HepG2 (cell line): Measurements from ENCODE around the gene RNH1. TPM values are rescaled to one million over a fixed set of nuclear protein-coding genes. Genes with fewer than 3 reads are reported as not detected.

Experiments used
- AGO2 ChIP-seq: fragments of 200-400 bp; formaldehyde crosslinking; optimal IDR thresholded peaks from 2 replicates; pipeline ENCODE3; 2017; ENCODE audit warnings: mild to moderate bottlenecking, low read depth, low read length, moderate library complexity
- ARNT2 ChIP-seq: sonication (generic); formaldehyde crosslinking; IDR thresholded peaks from 2 replicates; pipeline ENCODE4 v1.8.0; 2022; ENCODE audit warnings: mild to moderate bottlenecking, low read depth, missing genetic modification reagents, moderate library complexity
- CBX1 ChIP-seq: IDR thresholded peaks from one replicate; pipeline ENCODE4 v1.6.1; 2016; ENCODE audit warnings: antibody characterized with exemption, low read depth
- CEBPB ChIP-seq: IDR thresholded peaks from 2 replicates; pipeline ENCODE4 v1.6.1; 2011; ENCODE audit warnings: low read depth, low read length, improper control_type of control experiment, borderline replicate concordance
- CREM ChIP-seq, 2 experiments: sonication (generic) in 1 of 2; formaldehyde crosslinking in 1 of 2; IDR thresholded peaks; 2 replicates each; pipeline versions ENCODE4 v1.4.0 to v1.6.1; 2016 to 2020; ENCODE audit warnings: antibody characterized with exemption in 1 of 2, mild to moderate bottlenecking in 1 of 2, missing genetic modification reagents in 1 of 2
- FOXA3 ChIP-seq: IDR thresholded peaks from 2 replicates; pipeline ENCODE4 v1.6.1; 2016; ENCODE audit warnings: missing genetic modification reagents, missing compliant biosample characterization
- HDAC2 ChIP-seq: sonication (generic); formaldehyde crosslinking; IDR thresholded peaks from 2 replicates; pipeline ENCODE4 v1.4.0; 2020; ENCODE audit warnings: missing genetic modification reagents
- KLF12 ChIP-seq: sonication (generic); formaldehyde crosslinking; IDR thresholded peaks from 2 replicates; pipeline ENCODE4 v1.4.0; 2020; ENCODE audit warnings: missing genetic modification reagents, borderline replicate concordance
- KLF15 ChIP-seq: sonication (generic); formaldehyde crosslinking; IDR thresholded peaks from 2 replicates; pipeline ENCODE4 v1.8.1; 2023; ENCODE audit warnings: borderline replicate concordance, mild to moderate bottlenecking, inconsistent platforms, missing genetic modification reagents, mixed read lengths
- MED8 ChIP-seq: sonication (generic); formaldehyde crosslinking; IDR thresholded peaks from 2 replicates; pipeline ENCODE4 v1.8.1; 2023; ENCODE audit warnings: mild to moderate bottlenecking, missing genetic modification reagents; ENCODE audit not compliant: insufficient replicate concordance
- NFATC3 ChIP-seq: sonication (generic); formaldehyde crosslinking; IDR thresholded peaks from 2 replicates; pipeline ENCODE4 v1.5.1; 2020; ENCODE audit warnings: mild to moderate bottlenecking, missing genetic modification reagents
- NFE2L1 ChIP-seq: sonication (generic); formaldehyde crosslinking; IDR thresholded peaks from 2 replicates; pipeline ENCODE4 v1.4.0; 2020; ENCODE audit warnings: missing genetic modification reagents, mild to moderate bottlenecking, borderline replicate concordance
- TBL1XR1 ChIP-seq: fragments of 150-350 bp; IDR thresholded peaks from 2 replicates; pipeline ENCODE4 v1.6.1; 2014; ENCODE audit warnings: borderline replicate concordance, low read length; ENCODE audit not compliant: partially characterized antibody
- TBX3 ChIP-seq: fragments of 450-650 bp; IDR thresholded peaks from 2 replicates; pipeline ENCODE4 v1.6.1; 2017; ENCODE audit warnings: antibody characterized with exemption, mild to moderate bottlenecking, inconsistent platforms, borderline replicate concordance
- WIZ ChIP-seq: sonication (generic); formaldehyde crosslinking; IDR thresholded peaks from 2 replicates; pipeline ENCODE4 v1.5.1; 2020; ENCODE audit warnings: mild to moderate bottlenecking, missing genetic modification reagents
- ZNF180 ChIP-seq: sonication (generic); formaldehyde crosslinking; IDR thresholded peaks from 2 replicates; pipeline ENCODE4 v1.4.0; 2020; ENCODE audit warnings: low read depth, missing genetic modification reagents, borderline replicate concordance
- ZNF34 ChIP-seq: sonication (generic); formaldehyde crosslinking; IDR thresholded peaks from 2 replicates; pipeline ENCODE4 v1.4.0; 2020; ENCODE audit warnings: mild to moderate bottlenecking, missing genetic modification reagents, borderline replicate concordance
- ZNF75D ChIP-seq: sonication (generic); formaldehyde crosslinking; IDR thresholded peaks from 2 replicates; pipeline ENCODE4 v1.8.1; 2023; ENCODE audit warnings: missing genetic modification reagents, mild to moderate bottlenecking, borderline replicate concordance
- ZNF768 ChIP-seq: sonication (generic); formaldehyde crosslinking; IDR thresholded peaks from 2 replicates; pipeline ENCODE4 v1.4.0; 2020; ENCODE audit warnings: missing genetic modification reagents
- ZNF780A ChIP-seq: sonication (generic); formaldehyde crosslinking; IDR thresholded peaks from 2 replicates; pipeline ENCODE4 v1.8.0; 2022; ENCODE audit warnings: mild to moderate bottlenecking, missing genetic modification reagents, moderate library complexity
- polyA plus RNA-seq, 8 experiments: library from polyadenylated mRNA; depleted of rRNA in 3 of 8; stranded (reverse) in 7 of 8; unstranded in 1 of 8; fragments of >200 nt; fragmentation: Illumina TruSeq in 4 of 8; extraction: Trizol in 4 of 8; gene quantifications; 2 replicates each; pipeline versions ENCODE4 v1.2.1 to v1.2.3, GENCODE V29; 2011 to 2016; ENCODE audit warnings: low read depth in 4 of 8, missing spikeins in 1 of 8, mixed read lengths in 1 of 8; ENCODE audit not compliant: insufficient read depth in 1 of 8
- total RNA-seq, 5 experiments: library from RNA; depleted of rRNA; stranded (reverse); fragments of >200 nt; fragmentation: Illumina TruSeq; extraction: Trizol; gene quantifications; 2 replicates each; pipeline ENCODE4 v1.2.3, GENCODE V29; 2016; ENCODE audit warnings: low read depth in 1 of 5
- TF ChIP-seq, protein P1 (sequence below): sonication (generic); formaldehyde crosslinking; conservative IDR thresholded peaks from 2 replicates; pipeline ENCODE4 v1.8.0; 2022; ENCODE audit warnings: mild to moderate bottlenecking, moderate library complexity, missing genetic modification reagents
- TF ChIP-seq, protein P2 (sequence below): fragments of 450-650 bp; IDR thresholded peaks from 2 replicates; pipeline ENCODE4 v1.6.1; 2016
- TF ChIP-seq, protein P3 (sequence below): sonication (generic); IDR thresholded peaks from 2 replicates; pipeline ENCODE4 v1.6.1; 2016; ENCODE audit warnings: low read depth, borderline replicate concordance
- TF ChIP-seq, protein P4 (sequence below): sonication (generic); formaldehyde crosslinking; IDR thresholded peaks from 2 replicates; pipeline ENCODE4 v1.4.0; 2020; ENCODE audit warnings: missing genetic modification reagents, borderline replicate concordance

RNH1 gene
- total and polyA plus RNA-seq, 2 of the 13 experiments (the other 11 are each of a cell fraction or from before 2014, with no cell fraction given), result 36.0 to 74.1 TPM

DNA sequence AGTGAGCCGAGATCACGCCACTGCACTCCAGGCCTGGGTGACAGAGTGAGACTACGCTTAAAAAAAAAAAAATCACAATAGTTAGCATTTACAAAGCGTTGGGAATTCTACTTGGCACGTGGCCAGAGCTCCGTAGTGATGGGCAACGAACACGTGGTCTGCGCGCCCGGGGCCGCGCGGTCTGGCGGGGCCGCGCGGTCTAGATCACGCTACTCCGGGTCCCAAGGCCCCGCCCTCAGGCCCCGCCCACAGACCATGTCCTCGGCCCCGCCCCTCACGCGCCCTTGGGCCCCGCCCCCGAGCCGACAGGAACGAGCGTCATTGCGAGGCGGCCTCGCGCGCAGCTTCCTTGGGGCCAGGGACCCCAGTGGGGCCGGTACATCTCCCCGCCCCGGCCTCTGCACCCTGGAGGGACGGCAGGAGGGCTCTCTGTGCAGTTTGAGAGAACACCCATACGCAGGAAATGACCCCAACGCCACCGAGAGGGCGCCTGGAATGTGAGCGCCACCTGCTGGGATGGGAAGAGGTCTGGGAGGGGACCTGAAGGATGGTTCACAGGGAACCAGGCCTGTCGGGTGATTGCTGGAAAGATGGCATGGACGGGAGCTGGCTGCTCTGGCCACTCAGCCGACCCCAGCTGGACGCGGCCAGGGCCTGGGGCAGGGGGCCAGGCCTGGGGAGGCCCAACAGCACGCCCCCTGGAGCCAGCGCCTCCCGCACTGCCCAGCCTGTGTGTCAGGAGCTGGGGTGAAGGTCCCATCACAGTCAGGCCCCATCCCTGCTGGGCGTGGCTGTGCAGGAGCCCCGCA lies 58.9 kb downstream of the RNH1 start (continued):
- TF ChIP-seq, protein P1, sequence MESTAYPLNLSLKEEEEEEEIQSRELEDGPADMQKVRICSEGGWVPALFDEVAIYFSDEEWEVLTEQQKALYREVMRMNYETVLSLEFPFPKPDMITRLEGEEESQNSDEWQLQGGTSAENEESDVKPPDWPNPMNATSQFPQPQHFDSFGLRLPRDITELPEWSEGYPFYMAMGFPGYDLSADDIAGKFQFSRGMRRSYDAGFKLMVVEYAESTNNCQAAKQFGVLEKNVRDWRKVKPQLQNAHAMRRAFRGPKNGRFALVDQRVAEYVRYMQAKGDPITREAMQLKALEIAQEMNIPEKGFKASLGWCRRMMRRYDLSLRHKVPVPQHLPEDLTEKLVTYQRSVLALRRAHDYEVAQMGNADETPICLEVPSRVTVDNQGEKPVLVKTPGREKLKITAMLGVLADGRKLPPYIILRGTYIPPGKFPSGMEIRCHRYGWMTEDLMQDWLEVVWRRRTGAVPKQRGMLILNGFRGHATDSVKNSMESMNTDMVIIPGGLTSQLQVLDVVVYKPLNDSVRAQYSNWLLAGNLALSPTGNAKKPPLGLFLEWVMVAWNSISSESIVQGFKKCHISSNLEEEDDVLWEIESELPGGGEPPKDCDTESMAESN, result peak; percentile 73; the same call in 1 of the 2 replicates
- TF ChIP-seq TBX3 (no peak), CREM (IDR thresholded peaks at IDR 0.05) (no peak), CREM (CRISPR knock-in tag; IDR thresholded peaks at IDR 0.05) (no peak), ZNF75D (CRISPR knock-in tag) (no peak), ARNT2 (CRISPR knock-in tag) (peak; percentile 90), FOXA3 (CRISPR knock-in tag) (peak; percentile 38), HDAC2 (CRISPR knock-in tag) (peak; percentile 82), CBX1 (no peak), TBL1XR1 (peak; percentile 10), ZNF768 (CRISPR knock-in tag) (peak; percentile 63), AGO2 (no peak), CEBPB (no peak), ZNF180 (CRISPR knock-in tag) (no peak), ZNF34 (CRISPR knock-in tag) (peak; percentile 77; the same call in 1 of the 2 replicates), MED8 (no peak), ZNF780A (CRISPR knock-in tag) (no peak), KLF15 (CRISPR knock-in tag) (no peak), WIZ (peak; percentile 50; the same call in 1 of the 2 replicates), KLF12 (CRISPR knock-in tag) (0 out of 2 replicates have a peak, but pooled peaks have one; percentile 67), NFE2L1 (CRISPR knock-in tag) (no peak), NFATC3 (CRISPR knock-in tag) (no peak)
- TF ChIP-seq, protein P2, sequence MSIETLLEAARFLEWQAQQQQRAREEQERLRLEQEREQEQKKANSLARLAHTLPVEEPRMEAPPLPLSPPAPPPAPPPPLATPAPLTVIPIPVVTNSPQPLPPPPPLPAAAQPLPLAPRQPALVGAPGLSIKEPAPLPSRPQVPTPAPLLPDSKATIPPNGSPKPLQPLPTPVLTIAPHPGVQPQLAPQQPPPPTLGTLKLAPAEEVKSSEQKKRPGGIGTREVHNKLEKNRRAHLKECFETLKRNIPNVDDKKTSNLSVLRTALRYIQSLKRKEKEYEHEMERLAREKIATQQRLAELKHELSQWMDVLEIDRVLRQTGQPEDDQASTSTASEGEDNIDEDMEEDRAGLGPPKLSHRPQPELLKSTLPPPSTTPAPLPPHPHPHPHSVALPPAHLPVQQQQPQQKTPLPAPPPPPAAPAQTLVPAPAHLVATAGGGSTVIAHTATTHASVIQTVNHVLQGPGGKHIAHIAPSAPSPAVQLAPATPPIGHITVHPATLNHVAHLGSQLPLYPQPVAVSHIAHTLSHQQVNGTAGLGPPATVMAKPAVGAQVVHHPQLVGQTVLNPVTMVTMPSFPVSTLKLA, result peak; percentile 81
- TF ChIP-seq, protein P3, sequence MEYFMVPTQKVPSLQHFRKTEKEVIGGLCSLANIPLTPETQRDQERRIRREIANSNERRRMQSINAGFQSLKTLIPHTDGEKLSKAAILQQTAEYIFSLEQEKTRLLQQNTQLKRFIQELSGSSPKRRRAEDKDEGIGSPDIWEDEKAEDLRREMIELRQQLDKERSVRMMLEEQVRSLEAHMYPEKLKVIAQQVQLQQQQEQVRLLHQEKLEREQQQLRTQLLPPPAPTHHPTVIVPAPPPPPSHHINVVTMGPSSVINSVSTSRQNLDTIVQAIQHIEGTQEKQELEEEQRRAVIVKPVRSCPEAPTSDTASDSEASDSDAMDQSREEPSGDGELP, result no peak; the same call in 1 of the 2 replicates
- TF ChIP-seq, protein P4, sequence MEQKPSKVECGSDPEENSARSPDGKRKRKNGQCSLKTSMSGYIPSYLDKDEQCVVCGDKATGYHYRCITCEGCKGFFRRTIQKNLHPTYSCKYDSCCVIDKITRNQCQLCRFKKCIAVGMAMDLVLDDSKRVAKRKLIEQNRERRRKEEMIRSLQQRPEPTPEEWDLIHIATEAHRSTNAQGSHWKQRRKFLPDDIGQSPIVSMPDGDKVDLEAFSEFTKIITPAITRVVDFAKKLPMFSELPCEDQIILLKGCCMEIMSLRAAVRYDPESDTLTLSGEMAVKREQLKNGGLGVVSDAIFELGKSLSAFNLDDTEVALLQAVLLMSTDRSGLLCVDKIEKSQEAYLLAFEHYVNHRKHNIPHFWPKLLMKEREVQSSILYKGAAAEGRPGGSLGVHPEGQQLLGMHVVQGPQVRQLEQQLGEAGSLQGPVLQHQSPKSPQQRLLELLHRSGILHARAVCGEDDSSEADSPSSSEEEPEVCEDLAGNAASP (CRISPR knock-in tag), result no peak
